ENCODE data around the gene PPP4R1. TPM values are rescaled to one million over a fixed set of nuclear protein-coding genes. Genes with fewer than 3 reads are reported as not detected.
A peak's percentile ranks its signal among the peaks of the same experiment; 100 is the strongest.

PPP4R1 gene
- total RNA-seq, 4 donors from 2014 or later: 27.7 to 48.3 (median 32.0) TPM

- in situ Hi-C loops (cut with MboI; ENCODE audit: low sequenced_read_pairs in 4 of 4) (no loop called here), intact Hi-C loops (cut with DNase I; ENCODE audit: low total_unique reads) (no loop called here)
- ATAC-seq (no peak), DNase-seq (no peak)
- Histone ChIP-seq H3K27ac (no peak overlapping the region), H3K9me3 (no peaks in the 10 kb centered on the region), H3K27me3 (no peaks in the 10 kb centered on the region), H3K4me1 (peaks cover 0 to 6% of the 10 kb centered on the region in 2 donors), H3K36me3 (no peaks in the 10 kb centered on the region), H3K4me3 (no peak overlapping the region)
- TF ChIP-seq POLR2A (IDR thresholded peaks at IDR 0.05) (no peak), CTCF (IDR thresholded peaks at IDR 0.05 in 4 of 5, conservative IDR thresholded peaks at IDR 0.05 in 1 of 5) (no peak)
Observed at GRCh38 chr18:9619990-9620389, 5.6 kb upstream of the PPP4R1 start.

- Histone ChIP-seq H3K4me1 (peaks cover 0 to 6% of the 10 kb centered on the region in 2 donors), H3K27ac (no peak overlapping the region), H3K27me3 (no peaks in the 10 kb centered on the region), H3K9me3 (no peaks in the 10 kb centered on the region), H3K36me3 (no peaks in the 10 kb centered on the region), H3K4me3 (no peak overlapping the region)
- DNase-seq: no peak
- ATAC-seq: no peak
- intact Hi-C loops (cut with DNase I; ENCODE audit: low total_unique reads): no loop called here
- in situ Hi-C loops (cut with MboI; ENCODE audit: low sequenced_read_pairs in 4 of 4): no loop called here
- TF ChIP-seq CTCF (IDR thresholded peaks at IDR 0.05 in 4 of 5, conservative IDR thresholded peaks at IDR 0.05 in 1 of 5) (no peak), POLR2A (IDR thresholded peaks at IDR 0.05) (no peak)
Observed at GRCh38 chr18:9619545-9619944, 5.2 kb upstream of the PPP4R1 start.

GRCh38 chr18:9619056-9619455 is 4.7 kb upstream of the PPP4R1 start:
- Histone ChIP-seq H3K4me1 (peaks cover 0 to 6% of the 10 kb centered on the region in 2 donors), H3K36me3 (no peaks in the 10 kb centered on the region), H3K27me3 (no peaks in the 10 kb centered on the region), H3K27ac (no peak overlapping the region), H3K9me3 (no peaks in the 10 kb centered on the region), H3K4me3 (no peak overlapping the region)
- intact Hi-C loops (cut with DNase I; ENCODE audit: low total_unique reads) (no loop called here), in situ Hi-C loops (cut with MboI; ENCODE audit: low sequenced_read_pairs in 4 of 4) (no loop called here)
- ATAC-seq (no peak), DNase-seq (no peak)
- TF ChIP-seq CTCF (IDR thresholded peaks at IDR 0.05 in 4 of 5, conservative IDR thresholded peaks at IDR 0.05 in 1 of 5): no peak
- TF ChIP-seq POLR2A (IDR thresholded peaks at IDR 0.05): no peak

GRCh38 chr18:9617006-9617542 is 2.7 kb upstream of the PPP4R1 start:
- peaks cover 14 to 17% of the 10 kb centered on the region in 2 donors for H3K4me1 ChIP-seq
- H3K27me3 ChIP-seq: no peaks in the 10 kb centered on the region
- H3K36me3 ChIP-seq: no peaks in the 10 kb centered on the region
- H3K27ac ChIP-seq: no peak overlapping the region
- H3K4me3 ChIP-seq: no peak overlapping the region
- no peaks in the 10 kb centered on the region for H3K9me3 ChIP-seq
- TF ChIP-seq POLR2A (IDR thresholded peaks at IDR 0.05): no peak
- no peak for TF ChIP-seq CTCF (IDR thresholded peaks at IDR 0.05 in 4 of 5, conservative IDR thresholded peaks at IDR 0.05 in 1 of 5)
- no peak for ATAC-seq
- intact Hi-C loops (cut with DNase I; ENCODE audit: low total_unique reads) (loop anchor here (2.0 kb wide), 1 partner anchor 280 kb away; no protein-coding TSS in a partner anchor), in situ Hi-C loops (cut with MboI; ENCODE audit: low sequenced_read_pairs in 4 of 4) (no loop called here)
- no peak for DNase-seq

DNA sequence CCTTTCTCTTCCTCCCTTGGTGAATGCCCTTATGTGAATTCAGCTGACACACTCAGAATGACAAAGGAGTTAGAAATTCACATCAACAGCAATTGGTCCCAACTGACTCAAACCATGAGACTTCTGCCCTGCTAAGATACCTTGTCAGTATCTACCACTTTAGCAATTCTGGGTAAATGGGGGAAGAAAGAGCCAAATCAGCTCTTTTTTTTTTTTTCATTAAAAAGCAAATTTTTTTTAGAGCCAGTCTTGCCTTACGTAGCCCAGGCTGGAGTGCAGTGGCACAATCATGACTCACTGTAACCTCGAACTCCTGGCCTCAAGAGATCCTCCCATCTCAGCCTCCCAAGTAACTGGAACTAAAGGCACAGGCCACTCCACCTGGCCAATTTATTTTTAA is 1.7 kb upstream of the PPP4R1 start:
- Histone ChIP-seq H3K4me1 (peaks cover 17 to 20% of the 10 kb centered on the region in 2 donors), H3K27me3 (no peaks in the 10 kb centered on the region), H3K9me3 (no peaks in the 10 kb centered on the region), H3K27ac (peak overlapping the region in 2 of 4 donors; percentile 83 to 84), H3K36me3 (no peaks in the 10 kb centered on the region), H3K4me3 (no peak overlapping the region)
- ATAC-seq (no peak), DNase-seq (no peak)
- in situ Hi-C loops (cut with MboI; ENCODE audit: low sequenced_read_pairs in 4 of 4) (no loop called here), intact Hi-C loops (cut with DNase I; ENCODE audit: low total_unique reads) (loop anchor here (2.0 kb wide), 1 partner anchor 279 kb away; no protein-coding TSS in a partner anchor)
- no peak for TF ChIP-seq POLR2A (IDR thresholded peaks at IDR 0.05)

All from gastrocnemius medialis (tissue), 4 donors.